H9 (cell line): ENCODE data around the gene NNT. TPM values are rescaled to one million over a fixed set of nuclear protein-coding genes. Genes with fewer than 3 reads are reported as not detected.

Experiments used
- DNase-seq: peaks from one replicate; pipeline ENCODE4 v3.0.0-alpha.2; 2017
- H2AFZ ChIP-seq: one replicate; pipeline ENCODE4 v1.6.1; 2013; ENCODE audit warnings: mild to moderate bottlenecking, low read length, control low read depth, moderate library complexity
- H2AK5ac ChIP-seq: 2 replicates; pipeline ENCODE4 v1.6.1; 2013; ENCODE audit warnings: low read length, control low read depth, mixed read lengths; ENCODE audit not compliant: insufficient read length
- H2BK120ac ChIP-seq: one replicate; pipeline ENCODE4 v1.6.1; 2013; ENCODE audit warnings: low read depth, mild to moderate bottlenecking, low read length, control low read depth, inconsistent platforms; ENCODE audit not compliant: poor library complexity, severe bottlenecking
- H2BK12ac ChIP-seq: 2 replicates; pipeline ENCODE4 v1.6.1; 2013; ENCODE audit warnings: low read length, control low read depth, mixed read lengths, low read depth; ENCODE audit not compliant: insufficient read length
- H2BK15ac ChIP-seq: 2 replicates; pipeline ENCODE4 v1.6.1; 2013; ENCODE audit warnings: low read depth, low read length, control low read depth
- H2BK20ac ChIP-seq: one replicate; pipeline ENCODE4 v1.6.1; 2013; ENCODE audit warnings: low read depth, mild to moderate bottlenecking, low read length, control low read depth, inconsistent platforms; ENCODE audit not compliant: poor library complexity, severe bottlenecking
- H2BK5ac ChIP-seq: 2 replicates; pipeline ENCODE4 v1.6.1; 2013; ENCODE audit warnings: low read length, control low read depth, mixed read lengths; ENCODE audit not compliant: insufficient read length
- H3K14ac ChIP-seq: 2 replicates; pipeline ENCODE4 v1.6.1; 2013; ENCODE audit warnings: low read length, control low read depth; ENCODE audit not compliant: insufficient read depth
- H3K18ac ChIP-seq: 2 replicates; pipeline ENCODE4 v1.6.1; 2013; ENCODE audit warnings: low read depth, mild to moderate bottlenecking, mixed read lengths, low read length, control low read depth; ENCODE audit not compliant: insufficient read length
- H3K23ac ChIP-seq: 2 replicates; pipeline ENCODE4 v1.6.1; 2013; ENCODE audit warnings: low read length, control low read depth, mixed read lengths, low read depth; ENCODE audit not compliant: insufficient read length
- H3K23me2 ChIP-seq: 2 replicates; pipeline ENCODE4 v1.6.1; 2013; ENCODE audit warnings: low read depth, mild to moderate bottlenecking, mixed read lengths, low read length, control low read depth; ENCODE audit not compliant: insufficient read length, poor library complexity, severe bottlenecking
- H3K27ac ChIP-seq: 2 replicates; pipeline ENCODE4 v1.5.1; 2013; ENCODE audit warnings: low read length, control low read depth, mixed read lengths, low read depth; ENCODE audit not compliant: insufficient read length
- H3K27me3 ChIP-seq: 2 replicates; pipeline ENCODE4 v1.6.1; 2013; ENCODE audit warnings: low read length, control low read depth, inconsistent platforms; ENCODE audit not compliant: insufficient read depth
- H3K4ac ChIP-seq: 2 replicates; pipeline ENCODE4 v1.6.1; 2013; ENCODE audit warnings: low read depth, mild to moderate bottlenecking, control low read depth, inconsistent platforms, low read length, moderate library complexity
- H3K4me1 ChIP-seq: 2 replicates; pipeline ENCODE4 v1.6.1; 2013; ENCODE audit warnings: low read length, control low read depth, inconsistent platforms; ENCODE audit not compliant: insufficient read depth
- H3K4me2 ChIP-seq: 2 replicates; pipeline ENCODE4 v1.6.1; 2013; ENCODE audit warnings: low read length, control low read depth, mixed read lengths; ENCODE audit not compliant: insufficient read length, insufficient read depth
- H3K56ac ChIP-seq: 2 replicates; pipeline ENCODE4 v1.6.1; 2013; ENCODE audit warnings: low read depth, mild to moderate bottlenecking, mixed read lengths, low read length, control low read depth; ENCODE audit not compliant: insufficient read length
- H3K79me1 ChIP-seq: 2 replicates; pipeline ENCODE4 v1.6.1; 2013; ENCODE audit warnings: low read depth, mild to moderate bottlenecking, moderate library complexity, low read length, control low read depth, inconsistent platforms; ENCODE audit not compliant: insufficient read depth, poor library complexity, severe bottlenecking
- H3K79me2 ChIP-seq: 2 replicates; pipeline ENCODE4 v1.6.1; 2013; ENCODE audit warnings: low read length, control low read depth, inconsistent platforms; ENCODE audit not compliant: insufficient read depth
- H3K9ac ChIP-seq: 2 replicates; pipeline ENCODE4 v1.6.1; 2013; ENCODE audit warnings: low read length, control low read depth, mixed read lengths; ENCODE audit not compliant: insufficient read length; ENCODE audit errors: extremely low read depth
- H3K9me3 ChIP-seq: one replicate; pipeline ENCODE4 v1.6.1; 2013; ENCODE audit warnings: low read depth, low read length, inconsistent platforms; ENCODE audit not compliant: control insufficient read depth
- H3T11ph ChIP-seq: one replicate; pipeline ENCODE4 v1.6.1; 2013; ENCODE audit warnings: mild to moderate bottlenecking, low read length, control low read depth, inconsistent platforms
- H4K20me1 ChIP-seq: one replicate; pipeline ENCODE4 v1.6.1; 2013; ENCODE audit not compliant: control insufficient read depth, insufficient read length, insufficient read depth
- H4K5ac ChIP-seq: 2 replicates; pipeline ENCODE4 v1.6.1; 2013; ENCODE audit warnings: low read depth, mild to moderate bottlenecking, mixed read lengths, low read length, control low read depth; ENCODE audit not compliant: insufficient read length
- H4K8ac ChIP-seq: replicated peaks from 2 replicates; pipeline ENCODE4 v1.6.1; 2013; ENCODE audit warnings: low read length, control low read depth, mixed read lengths, low read depth; ENCODE audit not compliant: insufficient read length
- H4K91ac ChIP-seq: 2 replicates; pipeline ENCODE4 v1.6.1; 2013; ENCODE audit warnings: low read depth, mild to moderate bottlenecking, moderate library complexity, mixed read lengths, low read length, control low read depth; ENCODE audit not compliant: insufficient read length
- H3K27ac Mint-ChIP-seq, 3 experiments: 2 replicates in 2 of 3; 3 replicates in 1 of 3; pipeline ENCODE4 v1.8.0; 2020 to 2021; ENCODE audit warnings: mixed read lengths in 3 of 3, mild to moderate bottlenecking in 1 of 3, moderate library complexity in 1 of 3
- H3K27me3 Mint-ChIP-seq: 2 replicates; pipeline ENCODE4 v1.8.0; 2021; ENCODE audit warnings: low read depth, mild to moderate bottlenecking, moderate library complexity, mixed read lengths
- H3K36me3 Mint-ChIP-seq, 3 experiments: 2 replicates in 2 of 3; 3 replicates in 1 of 3; pipeline ENCODE4 v1.8.0; 2020 to 2021; ENCODE audit warnings: low read depth in 3 of 3, mixed read lengths in 3 of 3; ENCODE audit not compliant: insufficient read depth in 1 of 3
- H3K4me1 Mint-ChIP-seq, 2 experiments: 2 replicates each; pipeline ENCODE4 v1.8.0; 2020; ENCODE audit warnings: mixed read lengths in 2 of 2
- H3K4me3 Mint-ChIP-seq, 2 experiments: 2 replicates in 1 of 2; 3 replicates in 1 of 2; pipeline ENCODE4 v1.8.0; 2020 to 2021; ENCODE audit warnings: mild to moderate bottlenecking in 2 of 2, mixed read lengths in 2 of 2, moderate library complexity in 1 of 2
- H3K9me3 Mint-ChIP-seq, 2 experiments: 2 replicates in 1 of 2; 3 replicates in 1 of 2; pipeline ENCODE4 v1.8.0; 2020; ENCODE audit warnings: mild to moderate bottlenecking in 2 of 2, mixed read lengths in 2 of 2, moderate library complexity in 1 of 2
- CTCF ChIP-seq: fragments of 200-600 bp; sonication (generic); conservative IDR thresholded peaks from 3 replicates; pipeline ENCODE4 v1.8.0; 2021; ENCODE audit warnings: antibody characterized with exemption, mild to moderate bottlenecking
- WGBS: extraction: QIAGEN DNeasy Blood & Tissue Kit; methylation state at CpG from one replicate; pipeline ENCODE4 v1.1.7; 2013; ENCODE audit warnings: missing lambda C conversion rate, low lambda C conversion rate, mixed read lengths; ENCODE audit not compliant: insufficient read length; ENCODE audit errors: extremely low coverage; 5-methylcytosine and 5-hydroxymethylcytosine counted together
- total RNA-seq: library from RNA; stranded (reverse); gene quantifications from 2 replicates; pipeline ENCODE4 v1.2.1, GENCODE V29; 2021

NNT gene
- total RNA-seq, 1 experiment from 2014 or later: 27.6 TPM

GRCh38 chr5:43563321-43563720 is 39.7 kb upstream of the NNT start:
- Histone ChIP-seq H3K27me3 (no peaks in the 10 kb centered on the region), H4K91ac (no peak overlapping the region), H3K4me2 (no peak overlapping the region), H2BK5ac (no peak overlapping the region), H3T11ph (no peak overlapping the region), H2AFZ (no peak overlapping the region), H4K8ac (no peak overlapping the region), H4K5ac (no peak overlapping the region), H3K9ac (no peak overlapping the region), H2BK12ac (no peak overlapping the region), H3K9me3 (no peaks in the 10 kb centered on the region), H3K14ac (no peak overlapping the region), H3K56ac (no peak overlapping the region), H2BK120ac (no peak overlapping the region), H3K27ac (no peak overlapping the region), H3K4ac (no peak overlapping the region), H3K79me1 (no peaks in the 10 kb centered on the region), H3K18ac (no peak overlapping the region), H2AK5ac (no peak overlapping the region), H4K20me1 (no peaks in the 10 kb centered on the region), H3K23me2 (no peaks in the 10 kb centered on the region), H2BK20ac (no peak overlapping the region), H3K4me1 (no peaks in the 10 kb centered on the region), H3K79me2 (no peaks in the 10 kb centered on the region), H2BK15ac (no peak overlapping the region), H3K23ac (no peak overlapping the region)
- Mint-ChIP-seq H3K27ac (no peak overlapping the region; a peak in 1 of 7 replicates), H3K9me3 (no peaks in the 10 kb centered on the region), H3K27me3 (no peaks in the 10 kb centered on the region; the same call in 1 of the 2 replicates), H3K36me3 (no peaks in the 10 kb centered on the region), H3K4me3 (no peak overlapping the region), H3K4me1 (peaks cover 5 to 6% of the 10 kb centered on the region in 2 experiments; a peak in 3 of 4 replicates)
- WGBS: no CpG with 5 or more reads among the region's 3 CpGs
- TF ChIP-seq CTCF: no peak
- no peak for DNase-seq
